ENCODE data around the gene ATP6V0A4. TPM values are rescaled to one million over a fixed set of nuclear protein-coding genes. Genes with fewer than 3 reads are reported as not detected.

The ATP6V0A4 gene
- total RNA-seq, 1 experiment from 2014 or later, result 1.1 TPM

DNA sequence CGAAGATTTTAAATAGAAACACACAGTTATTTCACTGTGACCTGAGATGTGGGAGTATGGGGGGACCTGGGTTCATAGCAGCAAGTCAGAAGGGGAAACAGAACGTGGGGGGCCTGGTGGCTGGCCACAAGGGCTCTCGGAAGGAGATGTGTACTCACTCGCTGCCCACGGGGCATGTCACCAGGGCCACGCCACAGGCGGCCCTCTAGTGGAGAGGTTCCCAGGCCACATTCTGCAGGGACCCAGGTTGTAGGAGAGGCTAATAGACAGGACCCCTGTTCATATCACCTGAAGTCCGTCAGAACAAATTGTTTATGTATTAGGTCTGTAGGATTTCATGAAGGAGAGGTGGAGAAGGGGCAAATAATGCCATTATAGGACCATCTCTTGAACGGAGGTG lies 71.7 kb downstream of the ATP6V0A4 start:
- DNase-seq (ENCODE audit: low spot score) (peak; percentile 38), ATAC-seq (peak; percentile 83)
- Mint-ChIP-seq H3K27me3 (ENCODE audit: low read depth) (no peaks in the 10 kb centered on the region), H3K27ac (no peak overlapping the region), H3K4me1 (peaks cover 15% of the 10 kb centered on the region), H3K4me3 (no peak overlapping the region), H3K9me3 (no peaks in the 10 kb centered on the region), H3K36me3 (no peaks in the 10 kb centered on the region)
- TF ChIP-seq, protein P1, sequence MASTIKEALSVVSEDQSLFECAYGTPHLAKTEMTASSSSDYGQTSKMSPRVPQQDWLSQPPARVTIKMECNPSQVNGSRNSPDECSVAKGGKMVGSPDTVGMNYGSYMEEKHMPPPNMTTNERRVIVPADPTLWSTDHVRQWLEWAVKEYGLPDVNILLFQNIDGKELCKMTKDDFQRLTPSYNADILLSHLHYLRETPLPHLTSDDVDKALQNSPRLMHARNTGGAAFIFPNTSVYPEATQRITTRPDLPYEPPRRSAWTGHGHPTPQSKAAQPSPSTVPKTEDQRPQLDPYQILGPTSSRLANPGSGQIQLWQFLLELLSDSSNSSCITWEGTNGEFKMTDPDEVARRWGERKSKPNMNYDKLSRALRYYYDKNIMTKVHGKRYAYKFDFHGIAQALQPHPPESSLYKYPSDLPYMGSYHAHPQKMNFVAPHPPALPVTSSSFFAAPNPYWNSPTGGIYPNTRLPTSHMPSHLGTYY (CRISPR knock-in tag; IDR thresholded peaks at IDR 0.05), result no peak
- TF ChIP-seq, protein P2, sequence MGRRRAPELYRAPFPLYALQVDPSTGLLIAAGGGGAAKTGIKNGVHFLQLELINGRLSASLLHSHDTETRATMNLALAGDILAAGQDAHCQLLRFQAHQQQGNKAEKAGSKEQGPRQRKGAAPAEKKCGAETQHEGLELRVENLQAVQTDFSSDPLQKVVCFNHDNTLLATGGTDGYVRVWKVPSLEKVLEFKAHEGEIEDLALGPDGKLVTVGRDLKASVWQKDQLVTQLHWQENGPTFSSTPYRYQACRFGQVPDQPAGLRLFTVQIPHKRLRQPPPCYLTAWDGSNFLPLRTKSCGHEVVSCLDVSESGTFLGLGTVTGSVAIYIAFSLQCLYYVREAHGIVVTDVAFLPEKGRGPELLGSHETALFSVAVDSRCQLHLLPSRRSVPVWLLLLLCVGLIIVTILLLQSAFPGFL (CRISPR knock-in tag; IDR thresholded peaks at IDR 0.05; ENCODE audit: borderline replicate concordance), result no peak
- TF ChIP-seq, protein P3, sequence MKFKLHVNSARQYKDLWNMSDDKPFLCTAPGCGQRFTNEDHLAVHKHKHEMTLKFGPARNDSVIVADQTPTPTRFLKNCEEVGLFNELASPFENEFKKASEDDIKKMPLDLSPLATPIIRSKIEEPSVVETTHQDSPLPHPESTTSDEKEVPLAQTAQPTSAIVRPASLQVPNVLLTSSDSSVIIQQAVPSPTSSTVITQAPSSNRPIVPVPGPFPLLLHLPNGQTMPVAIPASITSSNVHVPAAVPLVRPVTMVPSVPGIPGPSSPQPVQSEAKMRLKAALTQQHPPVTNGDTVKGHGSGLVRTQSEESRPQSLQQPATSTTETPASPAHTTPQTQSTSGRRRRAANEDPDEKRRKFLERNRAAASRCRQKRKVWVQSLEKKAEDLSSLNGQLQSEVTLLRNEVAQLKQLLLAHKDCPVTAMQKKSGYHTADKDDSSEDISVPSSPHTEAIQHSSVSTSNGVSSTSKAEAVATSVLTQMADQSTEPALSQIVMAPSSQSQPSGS (CRISPR knock-in tag; IDR thresholded peaks at IDR 0.05; ENCODE audit: borderline replicate concordance, low read depth), result no peak
- no peak for TF ChIP-seq IRF2 (CRISPR knock-in tag; IDR thresholded peaks at IDR 0.05; ENCODE audit: borderline replicate concordance, low read depth)
- TF ChIP-seq MYBL2 (CRISPR knock-in tag; IDR thresholded peaks at IDR 0.05), result no peak
- TF ChIP-seq ESRRA (CRISPR knock-in tag; IDR thresholded peaks at IDR 0.05; ENCODE audit: borderline replicate concordance), result no peak
- TF ChIP-seq, protein P4, sequence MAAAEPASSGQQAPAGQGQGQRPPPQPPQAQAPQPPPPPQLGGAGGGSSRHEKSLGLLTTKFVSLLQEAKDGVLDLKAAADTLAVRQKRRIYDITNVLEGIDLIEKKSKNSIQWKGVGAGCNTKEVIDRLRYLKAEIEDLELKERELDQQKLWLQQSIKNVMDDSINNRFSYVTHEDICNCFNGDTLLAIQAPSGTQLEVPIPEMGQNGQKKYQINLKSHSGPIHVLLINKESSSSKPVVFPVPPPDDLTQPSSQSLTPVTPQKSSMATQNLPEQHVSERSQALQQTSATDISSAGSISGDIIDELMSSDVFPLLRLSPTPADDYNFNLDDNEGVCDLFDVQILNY (CRISPR knock-in tag; IDR thresholded peaks at IDR 0.05), result no peak
- TF ChIP-seq FOXK1 (CRISPR knock-in tag; IDR thresholded peaks at IDR 0.05), result no peak
- no peak for TF ChIP-seq ZNF232 (CRISPR knock-in tag; IDR thresholded peaks at IDR 0.05)
- TF ChIP-seq, protein P5, sequence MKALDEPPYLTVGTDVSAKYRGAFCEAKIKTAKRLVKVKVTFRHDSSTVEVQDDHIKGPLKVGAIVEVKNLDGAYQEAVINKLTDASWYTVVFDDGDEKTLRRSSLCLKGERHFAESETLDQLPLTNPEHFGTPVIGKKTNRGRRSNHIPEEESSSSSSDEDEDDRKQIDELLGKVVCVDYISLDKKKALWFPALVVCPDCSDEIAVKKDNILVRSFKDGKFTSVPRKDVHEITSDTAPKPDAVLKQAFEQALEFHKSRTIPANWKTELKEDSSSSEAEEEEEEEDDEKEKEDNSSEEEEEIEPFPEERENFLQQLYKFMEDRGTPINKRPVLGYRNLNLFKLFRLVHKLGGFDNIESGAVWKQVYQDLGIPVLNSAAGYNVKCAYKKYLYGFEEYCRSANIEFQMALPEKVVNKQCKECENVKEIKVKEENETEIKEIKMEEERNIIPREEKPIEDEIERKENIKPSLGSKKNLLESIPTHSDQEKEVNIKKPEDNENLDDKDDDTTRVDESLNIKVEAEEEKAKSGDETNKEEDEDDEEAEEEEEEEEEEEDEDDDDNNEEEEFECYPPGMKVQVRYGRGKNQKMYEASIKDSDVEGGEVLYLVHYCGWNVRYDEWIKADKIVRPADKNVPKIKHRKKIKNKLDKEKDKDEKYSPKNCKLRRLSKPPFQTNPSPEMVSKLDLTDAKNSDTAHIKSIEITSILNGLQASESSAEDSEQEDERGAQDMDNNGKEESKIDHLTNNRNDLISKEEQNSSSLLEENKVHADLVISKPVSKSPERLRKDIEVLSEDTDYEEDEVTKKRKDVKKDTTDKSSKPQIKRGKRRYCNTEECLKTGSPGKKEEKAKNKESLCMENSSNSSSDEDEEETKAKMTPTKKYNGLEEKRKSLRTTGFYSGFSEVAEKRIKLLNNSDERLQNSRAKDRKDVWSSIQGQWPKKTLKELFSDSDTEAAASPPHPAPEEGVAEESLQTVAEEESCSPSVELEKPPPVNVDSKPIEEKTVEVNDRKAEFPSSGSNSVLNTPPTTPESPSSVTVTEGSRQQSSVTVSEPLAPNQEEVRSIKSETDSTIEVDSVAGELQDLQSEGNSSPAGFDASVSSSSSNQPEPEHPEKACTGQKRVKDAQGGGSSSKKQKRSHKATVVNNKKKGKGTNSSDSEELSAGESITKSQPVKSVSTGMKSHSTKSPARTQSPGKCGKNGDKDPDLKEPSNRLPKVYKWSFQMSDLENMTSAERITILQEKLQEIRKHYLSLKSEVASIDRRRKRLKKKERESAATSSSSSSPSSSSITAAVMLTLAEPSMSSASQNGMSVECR (CRISPR knock-in tag; IDR thresholded peaks at IDR 0.05; ENCODE audit: borderline replicate concordance), result no peak
- ChIA-PET POLR2A (interaction anchor here (0.7 kb wide), 1 partner anchor 1356 kb away, joined by 3 read pairs; no protein-coding TSS in a partner anchor), CTCF (interaction anchor here (0.6 to 1.1 kb wide), 4 partner anchors 13 to 117 kb away, joined by 3 to 6 read pairs (median 3); no protein-coding TSS in a partner anchor)

DNA sequence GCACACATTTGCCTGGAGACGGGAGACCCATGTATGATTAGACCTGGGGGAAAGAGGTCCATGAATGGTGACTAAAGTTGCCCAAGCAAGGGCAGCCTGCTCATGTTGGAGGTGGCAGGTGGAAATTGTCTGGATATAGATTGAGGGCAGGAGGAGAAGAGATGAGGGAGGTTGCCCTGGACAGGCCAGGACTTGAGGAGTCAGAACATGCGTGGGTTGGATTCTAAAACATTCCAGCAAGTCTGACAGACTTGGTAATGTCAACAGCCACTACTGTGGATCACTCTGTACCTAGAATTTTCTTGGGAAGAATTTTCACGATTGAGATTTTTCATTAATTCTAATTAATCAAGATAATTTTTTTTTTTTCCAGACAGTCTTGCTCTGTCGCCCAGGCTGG lies 77.7 kb downstream of the ATP6V0A4 start:
- no peak overlapping the region for H3K27ac Mint-ChIP-seq
- no peak for ATAC-seq
- no peaks in the 10 kb centered on the region for H3K27me3 Mint-ChIP-seq (ENCODE audit: low read depth)
- POLR2A ChIA-PET, result no interaction called here
- no peak for DNase-seq (ENCODE audit: low spot score)
- peaks cover 9% of the 10 kb centered on the region for H3K4me1 Mint-ChIP-seq
- no peaks in the 10 kb centered on the region for H3K36me3 Mint-ChIP-seq
- H3K9me3 Mint-ChIP-seq, result no peaks in the 10 kb centered on the region
- CTCF ChIA-PET, result no interaction called here
- H3K4me3 Mint-ChIP-seq, result no peak overlapping the region
- TF ChIP-seq ZNF416 (CRISPR knock-in tag; IDR thresholded peaks at IDR 0.05) (no peak), MYBL2 (CRISPR knock-in tag; IDR thresholded peaks at IDR 0.05) (no peak), TCF7 (CRISPR knock-in tag; IDR thresholded peaks at IDR 0.05; ENCODE audit: low read depth) (no peak), NR3C1 (CRISPR knock-in tag; conservative IDR thresholded peaks at IDR 0.05; ENCODE audit: low read depth) (no peak), NFE2L1 (CRISPR knock-in tag; IDR thresholded peaks at IDR 0.05) (no peak), RELA (CRISPR knock-in tag; IDR thresholded peaks at IDR 0.05; ENCODE audit: borderline replicate concordance) (no peak), TEAD4 (CRISPR knock-in tag; IDR thresholded peaks at IDR 0.05) (no peak), ZBTB21 (CRISPR knock-in tag; IDR thresholded peaks at IDR 0.05; ENCODE audit: borderline replicate concordance) (no peak), NR1H2 (CRISPR knock-in tag; IDR thresholded peaks at IDR 0.05) (no peak), JAZF1 (CRISPR knock-in tag; IDR thresholded peaks at IDR 0.05) (no peak), GABPB1 (CRISPR knock-in tag; IDR thresholded peaks at IDR 0.05) (no peak), ELF4 (CRISPR knock-in tag; IDR thresholded peaks at IDR 0.05; ENCODE audit: low read depth) (no peak), GRHL2 (CRISPR knock-in tag; IDR thresholded peaks at IDR 0.05; ENCODE audit: insufficient replicate concordance, severe bottlenecking) (no peak)
- TF ChIP-seq, protein P6, sequence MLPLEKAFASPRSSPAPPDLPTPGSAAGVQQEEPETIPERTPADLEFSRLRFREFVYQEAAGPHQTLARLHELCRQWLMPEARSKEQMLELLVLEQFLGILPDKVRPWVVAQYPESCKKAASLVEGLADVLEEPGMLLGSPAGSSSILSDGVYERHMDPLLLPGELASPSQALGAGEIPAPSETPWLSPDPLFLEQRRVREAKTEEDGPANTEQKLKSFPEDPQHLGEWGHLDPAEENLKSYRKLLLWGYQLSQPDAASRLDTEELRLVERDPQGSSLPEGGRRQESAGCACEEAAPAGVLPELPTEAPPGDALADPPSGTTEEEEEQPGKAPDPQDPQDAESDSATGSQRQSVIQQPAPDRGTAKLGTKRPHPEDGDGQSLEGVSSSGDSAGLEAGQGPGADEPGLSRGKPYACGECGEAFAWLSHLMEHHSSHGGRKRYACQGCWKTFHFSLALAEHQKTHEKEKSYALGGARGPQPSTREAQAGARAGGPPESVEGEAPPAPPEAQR (CRISPR knock-in tag; IDR thresholded peaks at IDR 0.05), result no peak
- TF ChIP-seq, protein P7, sequence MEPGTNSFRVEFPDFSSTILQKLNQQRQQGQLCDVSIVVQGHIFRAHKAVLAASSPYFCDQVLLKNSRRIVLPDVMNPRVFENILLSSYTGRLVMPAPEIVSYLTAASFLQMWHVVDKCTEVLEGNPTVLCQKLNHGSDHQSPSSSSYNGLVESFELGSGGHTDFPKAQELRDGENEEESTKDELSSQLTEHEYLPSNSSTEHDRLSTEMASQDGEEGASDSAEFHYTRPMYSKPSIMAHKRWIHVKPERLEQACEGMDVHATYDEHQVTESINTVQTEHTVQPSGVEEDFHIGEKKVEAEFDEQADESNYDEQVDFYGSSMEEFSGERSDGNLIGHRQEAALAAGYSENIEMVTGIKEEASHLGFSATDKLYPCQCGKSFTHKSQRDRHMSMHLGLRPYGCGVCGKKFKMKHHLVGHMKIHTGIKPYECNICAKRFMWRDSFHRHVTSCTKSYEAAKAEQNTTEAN (CRISPR knock-in tag; IDR thresholded peaks at IDR 0.05), result no peak
